ENCODE data around the gene CACNA2D2. TPM values are rescaled to one million over a fixed set of nuclear protein-coding genes. Genes with fewer than 3 reads are reported as not detected.

Gene CACNA2D2
- total RNA-seq, 1 donor from 2014 or later = 0.21 TPM

GRCh38 chr3:50448752-50449539 is 54.5 kb downstream of the CACNA2D2 start:
- no peak for DNase-seq (ENCODE audit: low read depth)
- Histone ChIP-seq H3K4me3 (ENCODE audit: low read depth, low read length) (no peak overlapping the region), H3K36me3 (ENCODE audit: control insufficient read depth, insufficient read depth, low read length) (no peaks in the 10 kb centered on the region), H3K27me3 (ENCODE audit: control insufficient read depth, insufficient read depth, low read length) (peaks cover 13% of the 10 kb centered on the region)
- TF ChIP-seq CTCF (IDR thresholded peaks at IDR 0.05; ENCODE audit: insufficient read depth, low read length, poor library complexity, severe bottlenecking) = no peak

- Histone ChIP-seq H3K36me3 (ENCODE audit: control insufficient read depth, insufficient read depth, low read length) (no peaks in the 10 kb centered on the region), H3K4me3 (ENCODE audit: low read depth, low read length) (no peak overlapping the region), H3K27me3 (ENCODE audit: control insufficient read depth, insufficient read depth, low read length) (peaks cover 26% of the 10 kb centered on the region)
- no peak for TF ChIP-seq CTCF (IDR thresholded peaks at IDR 0.05; ENCODE audit: insufficient read depth, low read length, poor library complexity, severe bottlenecking)
- no peak for DNase-seq (ENCODE audit: low read depth)
These were observed 56.1 kb downstream of the CACNA2D2 start for GRCh38 chr3:50447290-50447840.

- no peak for DNase-seq (ENCODE audit: low read depth)
These were observed 57.5 kb downstream of the CACNA2D2 start for GRCh38 chr3:50445919-50446318.

GRCh38 chr3:50444782-50445181 is 58.7 kb downstream of the CACNA2D2 start:
- H3K4me3 ChIP-seq (ENCODE audit: low read depth, low read length) = no peak overlapping the region
- H3K27me3 ChIP-seq (ENCODE audit: control insufficient read depth, insufficient read depth, low read length) = peaks cover 30% of the 10 kb centered on the region
- H3K36me3 ChIP-seq (ENCODE audit: control insufficient read depth, insufficient read depth, low read length) = no peaks in the 10 kb centered on the region
- DNase-seq (ENCODE audit: low read depth) = no peak
- no peak for TF ChIP-seq CTCF (IDR thresholded peaks at IDR 0.05; ENCODE audit: insufficient read depth, low read length, poor library complexity, severe bottlenecking)

More at GRCh38 chr3:50445919-50446318, 57.5 kb downstream of the CACNA2D2 start:
- TF ChIP-seq CTCF (IDR thresholded peaks at IDR 0.05; ENCODE audit: insufficient read depth, low read length, poor library complexity, severe bottlenecking) = no peak
- H3K27me3 ChIP-seq (ENCODE audit: control insufficient read depth, insufficient read depth, low read length) = peaks cover 30% of the 10 kb centered on the region
- H3K4me3 ChIP-seq (ENCODE audit: low read depth, low read length) = no peak overlapping the region
- no peaks in the 10 kb centered on the region for H3K36me3 ChIP-seq (ENCODE audit: control insufficient read depth, insufficient read depth, low read length)

- DNase-seq (ENCODE audit: low read depth) = no peak
- TF ChIP-seq CTCF (IDR thresholded peaks at IDR 0.05; ENCODE audit: insufficient read depth, low read length, poor library complexity, severe bottlenecking) = no peak
- Histone ChIP-seq H3K4me3 (ENCODE audit: low read depth, low read length) (no peak overlapping the region), H3K27me3 (ENCODE audit: control insufficient read depth, insufficient read depth, low read length) (peaks cover 30% of the 10 kb centered on the region), H3K36me3 (ENCODE audit: control insufficient read depth, insufficient read depth, low read length) (no peaks in the 10 kb centered on the region)
These were observed 59.2 kb downstream of the CACNA2D2 start for GRCh38 chr3:50444213-50444612.

Data from kidney epithelial cell (primary cell).